ENCODE measurements around the gene IFNL4. TPM values are rescaled to one million over a fixed set of nuclear protein-coding genes. Genes with fewer than 3 reads are reported as not detected.
A peak's percentile ranks its signal among the peaks of the same experiment; 100 is the strongest.

Gene IFNL4
- total RNA-seq, 4 donors from 2014 or later, result not detected

GRCh38 chr19:39238944-39239343 lies 9.7 kb downstream of the IFNL4 start:
- H3K36me3 ChIP-seq, result no peaks in the 10 kb centered on the region
- TF ChIP-seq POLR2A (IDR thresholded peaks at IDR 0.05) (no peak), CTCF (IDR thresholded peaks at IDR 0.05) (no peak)
- no peak overlapping the region for H3K27ac ChIP-seq
- WGBS, 2 donors, result 81 to 84% methylated on average over 6 of the region's 6 CpGs
- peaks cover 0 to 66% (median 0%) of the 10 kb centered on the region in 4 donors for H3K27me3 ChIP-seq
- no peaks in the 10 kb centered on the region for H3K9me3 ChIP-seq
- no peak for DNase-seq
- H3K4me1 ChIP-seq, result peaks cover 0 to 8% (median 6%) of the 10 kb centered on the region in 3 donors
- intact Hi-C loops (cut with DNase I), result no loop called here
- H3K4me3 ChIP-seq, result no peak overlapping the region

- 71 to 74% methylated on average over 6 of the region's 6 CpGs for WGBS, 2 donors
- Histone ChIP-seq H3K4me3 (no peak overlapping the region), H3K27ac (no peak overlapping the region), H3K36me3 (no peaks in the 10 kb centered on the region), H3K4me1 (peaks cover 0 to 8% (median 6%) of the 10 kb centered on the region in 3 donors), H3K9me3 (no peaks in the 10 kb centered on the region), H3K27me3 (peaks cover 0 to 62% (median 0%) of the 10 kb centered on the region in 4 donors)
- DNase-seq, result no peak
- intact Hi-C loops (cut with DNase I), result no loop called here
- TF ChIP-seq CTCF (IDR thresholded peaks at IDR 0.05) (no peak), POLR2A (IDR thresholded peaks at IDR 0.05) (no peak)
These were observed 10.4 kb downstream of the IFNL4 start for GRCh38 chr19:39238209-39238608.

- Histone ChIP-seq H3K9me3 (no peaks in the 10 kb centered on the region), H3K27ac (no peak overlapping the region), H3K4me3 (peak overlapping the region in 1 of 4 donors; percentile 33), H3K36me3 (no peaks in the 10 kb centered on the region), H3K4me1 (peaks cover 0 to 8% (median 6%) of the 10 kb centered on the region in 3 donors), H3K27me3 (peaks cover 0 to 66% (median 0%) of the 10 kb centered on the region in 4 donors)
- TF ChIP-seq POLR2A (IDR thresholded peaks at IDR 0.05), result no peak
- no peak for TF ChIP-seq CTCF (IDR thresholded peaks at IDR 0.05)
- no peak for DNase-seq
- intact Hi-C loops (cut with DNase I), result no loop called here
- 50 to 53% methylated on average over 9 to 14 of the region's 22 CpGs for WGBS, 2 donors
These were observed 11.2 kb downstream of the IFNL4 start for GRCh38 chr19:39237200-39238184.

GRCh38 chr19:39236527-39236926 lies 12.1 kb downstream of the IFNL4 start:
- TF ChIP-seq POLR2A (IDR thresholded peaks at IDR 0.05) (no peak), CTCF (IDR thresholded peaks at IDR 0.05) (no peak)
- intact Hi-C loops (cut with DNase I), result no loop called here
- no peak overlapping the region for H3K4me3 ChIP-seq
- H3K27me3 ChIP-seq, result peaks cover 0 to 68% (median 0%) of the 10 kb centered on the region in 4 donors
- H3K36me3 ChIP-seq, result no peaks in the 10 kb centered on the region
- no peak overlapping the region for H3K27ac ChIP-seq
- no peaks in the 10 kb centered on the region for H3K9me3 ChIP-seq
- WGBS, 2 donors, result 46 to 60% methylated on average over 4 to 9 of the region's 12 CpGs
- no peak for DNase-seq
- peaks cover 0 to 8% (median 6%) of the 10 kb centered on the region in 3 donors for H3K4me1 ChIP-seq

- no peak overlapping the region for H3K4me3 ChIP-seq
- peaks cover 0 to 4% (median 3%) of the 10 kb centered on the region in 3 donors for H3K4me1 ChIP-seq
- H3K27me3 ChIP-seq, result peaks cover 0 to 38% (median 0%) of the 10 kb centered on the region in 4 donors
- no peaks in the 10 kb centered on the region for H3K36me3 ChIP-seq
- TF ChIP-seq CTCF (IDR thresholded peaks at IDR 0.05) (no peak), POLR2A (IDR thresholded peaks at IDR 0.05) (no peak)
- intact Hi-C loops (cut with DNase I), result no loop called here
- no peak for DNase-seq
- no peaks in the 10 kb centered on the region for H3K9me3 ChIP-seq
- 83 to 94% methylated on average over 4 to 5 of the region's 5 CpGs for WGBS, 2 donors
- H3K27ac ChIP-seq, result no peak overlapping the region
These were observed 15.9 kb downstream of the IFNL4 start for GRCh38 chr19:39232708-39233107.
